HG02938 (cell line): ENCODE measurements around the gene MYORG.
"Not testable (repeated sequence)": the region's sequence is repeated elsewhere in the genome, so short reads cannot be mapped to it uniquely, and the experiment has no call there.

ENCODE experiments used
- ATAC-seq: cut with Tn5 transposase; IDR thresholded peaks from one replicate; pipeline ENCODE4 v1.9.1; 2021; ENCODE audit warnings: mild to moderate bottlenecking, moderate library complexity; ENCODE audit not compliant: unreplicated experiment

MYORG gene

GRCh38 chr9:34370335-34370969 is 6.2 kb downstream of the MYORG start:
- no peak for ATAC-seq

DNA sequence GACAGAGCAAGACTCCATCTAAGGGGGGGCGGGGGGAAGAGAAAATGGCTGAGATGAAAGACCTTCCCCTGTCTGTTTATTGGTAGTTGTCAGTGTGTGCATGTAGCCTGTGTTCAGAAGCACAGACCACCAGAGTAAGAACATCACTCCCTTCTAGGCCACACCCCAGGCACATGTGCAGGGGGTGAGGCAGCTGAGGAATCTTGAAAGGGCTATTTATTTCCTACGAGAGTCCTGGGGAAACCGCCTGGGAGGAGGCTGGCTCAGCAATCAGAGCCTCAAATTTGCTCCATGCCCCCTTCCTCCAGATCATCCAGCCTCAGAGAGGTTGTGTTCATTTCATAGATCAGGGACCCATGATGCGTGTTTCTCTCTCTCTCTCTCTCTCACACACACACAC is 7.1 kb downstream of the MYORG start:
- ATAC-seq = no peak

GRCh38 chr9:34368796-34369195 is 7.9 kb downstream of the MYORG start:
- not testable (repeated sequence) for ATAC-seq

- ATAC-seq = not testable (repeated sequence)
Measured at GRCh38 chr9:34367751-34368410, 8.8 kb downstream of the MYORG start.

- no peak for ATAC-seq
Measured at GRCh38 chr9:34366365-34366764, 10.3 kb downstream of the MYORG start.

DNA sequence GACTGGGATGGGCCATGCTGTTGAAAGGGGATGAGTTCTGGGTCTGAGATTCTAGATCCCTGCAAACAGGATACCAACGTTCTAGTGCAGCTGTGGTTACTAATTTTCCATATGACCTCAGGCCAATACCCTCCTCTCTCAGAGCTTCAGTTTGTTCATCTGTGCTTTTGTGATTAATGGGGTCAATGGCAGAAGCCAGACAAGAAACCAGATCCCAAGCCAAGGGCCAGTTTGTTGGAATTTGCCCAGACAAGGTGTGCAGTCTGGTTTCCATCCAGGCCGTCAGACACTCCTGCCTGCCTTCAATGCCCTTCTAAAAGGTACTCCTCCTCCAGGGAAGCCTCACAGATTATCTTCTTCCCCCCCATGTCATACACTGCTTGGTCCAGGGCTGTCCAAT is 11.4 kb downstream of the MYORG start:
- ATAC-seq = no peak

DNA sequence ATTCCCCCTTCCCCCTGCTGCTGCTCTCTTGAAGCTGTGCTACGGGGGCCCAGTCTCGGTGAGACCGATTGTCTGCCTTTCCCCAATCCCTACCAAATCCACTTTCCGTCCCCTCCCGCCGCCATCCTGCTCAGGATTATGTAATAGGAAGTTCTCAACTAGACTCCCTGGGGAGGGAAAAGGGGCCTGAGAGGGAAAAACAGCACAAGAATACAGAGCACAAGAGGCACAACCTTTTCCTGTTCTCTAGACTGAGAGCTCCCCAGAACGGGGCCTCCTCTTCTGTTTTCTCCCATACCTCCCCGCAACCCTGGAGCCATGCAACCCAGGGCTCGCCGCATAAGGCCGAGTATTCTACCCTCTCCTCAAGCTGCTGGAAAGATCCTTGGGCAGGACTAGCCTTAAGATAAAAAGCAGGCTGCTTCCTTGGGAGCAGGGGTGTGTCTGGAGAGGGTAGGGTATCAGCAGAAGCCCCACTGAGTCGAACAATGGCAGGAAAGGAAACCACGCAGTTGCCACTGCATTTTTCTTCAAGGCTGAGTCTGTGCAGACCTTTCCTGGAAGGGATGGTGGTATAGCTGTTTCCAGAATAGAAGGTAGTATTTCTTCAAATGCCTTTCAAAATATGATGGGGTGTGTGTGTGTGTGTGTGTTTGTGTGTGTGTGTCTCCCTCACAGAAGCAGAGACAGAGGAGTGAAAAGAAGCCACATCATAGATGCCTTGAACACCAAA is 12.9 kb downstream of the MYORG start:
- no peak for ATAC-seq

GRCh38 chr9:34362614-34363214 is 14.0 kb downstream of the MYORG start:
- ATAC-seq = no peak

GRCh38 chr9:34352957-34353356 is 23.7 kb downstream of the MYORG start:
- not testable (repeated sequence) for ATAC-seq

DNA sequence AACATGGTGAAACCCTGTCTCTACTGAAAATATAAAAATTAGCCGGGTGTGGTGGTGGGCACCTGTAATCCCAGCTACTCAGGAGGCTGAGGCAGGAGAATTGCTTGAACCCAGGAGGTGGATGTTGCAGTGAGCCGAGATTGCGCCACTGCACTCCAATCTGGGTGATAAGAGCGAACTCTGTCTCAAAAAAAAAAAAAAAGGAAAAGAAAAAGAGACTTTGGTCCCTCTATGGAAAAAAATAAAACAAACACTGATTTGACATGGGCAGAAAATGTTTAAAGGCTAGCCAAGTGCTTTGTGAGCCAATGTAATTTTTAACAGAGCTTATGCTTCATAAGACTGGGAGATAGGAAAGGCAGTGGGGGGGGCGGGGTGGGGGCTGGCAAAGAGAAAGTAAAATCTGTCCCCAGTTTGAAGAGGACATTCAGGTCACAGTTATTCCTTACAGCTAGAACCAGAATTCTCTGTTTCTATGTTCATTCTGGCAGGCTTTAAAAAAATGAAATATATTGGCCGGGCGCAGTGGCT is 24.5 kb downstream of the MYORG start:
- ATAC-seq = not testable (repeated sequence)

DNA sequence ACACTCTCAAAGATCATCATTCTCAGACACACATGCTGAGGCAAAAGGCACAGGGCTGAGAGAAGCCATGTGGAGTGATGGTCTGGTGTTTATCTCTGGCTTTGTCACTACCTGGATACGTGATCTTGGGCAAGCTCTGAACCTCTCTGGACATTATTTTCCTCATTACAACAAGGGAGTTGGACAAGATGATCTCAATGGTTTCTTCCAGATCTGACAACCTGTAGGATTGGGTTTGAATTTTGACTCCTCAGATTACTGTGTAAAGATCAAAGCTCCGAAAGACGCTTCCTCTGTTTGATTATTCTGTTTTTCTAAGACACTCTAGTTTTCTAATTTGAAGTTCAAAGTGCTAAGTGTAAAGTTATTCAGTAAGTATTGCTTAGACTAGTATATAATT is 27.4 kb downstream of the MYORG start:
- no peak for ATAC-seq

GRCh38 chr9:34347800-34348158 is 28.9 kb downstream of the MYORG start:
- ATAC-seq = no peak

- no peak for ATAC-seq
Measured at GRCh38 chr9:34346873-34347799, 29.6 kb downstream of the MYORG start.

- no peak for ATAC-seq
Measured at GRCh38 chr9:34343605-34344004, 33.1 kb downstream of the MYORG start.

GRCh38 chr9:34343090-34343489 is 33.6 kb downstream of the MYORG start:
- ATAC-seq = no peak

GRCh38 chr9:34341659-34342295 is 34.9 kb downstream of the MYORG start:
- no peak for ATAC-seq

- no peak for ATAC-seq
Measured at GRCh38 chr9:34338665-34339385, 37.9 kb downstream of the MYORG start.

- ATAC-seq = not testable (repeated sequence)
Measured at GRCh38 chr9:34338079-34338478, 38.6 kb downstream of the MYORG start.

DNA sequence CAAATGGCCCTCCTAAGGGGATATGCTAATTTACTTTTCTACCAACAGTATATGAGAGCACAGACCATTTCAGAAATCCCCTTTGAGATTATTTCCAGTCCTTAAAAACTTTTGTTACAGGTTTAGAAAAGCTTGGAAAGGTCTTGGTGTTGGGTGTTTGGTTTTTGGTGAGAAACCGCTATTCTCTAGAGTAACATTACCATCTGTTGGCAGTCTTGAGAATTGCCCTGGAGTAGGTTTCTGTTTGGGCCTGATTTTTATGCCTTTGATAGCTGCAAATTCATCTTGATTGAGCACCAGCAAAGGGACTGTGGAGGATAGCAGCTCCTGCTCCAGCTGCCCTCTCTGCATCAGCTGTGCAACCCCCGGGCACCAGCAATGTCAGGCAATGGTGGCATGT is 39.3 kb downstream of the MYORG start:
- ATAC-seq = no peak
